Mesendoderm (in vitro differentiated cells): Measurements from ENCODE around the gene MAGEC1.

Source experiments
- DNase-seq: peaks from one replicate; pipeline ENCODE4 v3.0.0; 2013
- H2AK5ac ChIP-seq: 2 replicates; pipeline ENCODE4 v1.6.1; 2013; ENCODE audit warnings: low read length, inconsistent platforms
- H2BK120ac ChIP-seq: 2 replicates; pipeline ENCODE4 v1.6.1; 2013; ENCODE audit warnings: low read depth, mild to moderate bottlenecking, low read length, moderate library complexity, mixed read lengths
- H2BK15ac ChIP-seq: replicated peaks from 2 replicates; pipeline ENCODE4 v1.6.1; 2013; ENCODE audit warnings: low read depth, mild to moderate bottlenecking, moderate library complexity
- H2BK5ac ChIP-seq: 2 replicates; pipeline ENCODE4 v1.6.1; 2013; ENCODE audit warnings: low read length, inconsistent platforms
- H3K18ac ChIP-seq: 2 replicates; pipeline ENCODE4 v1.6.1; 2013; ENCODE audit warnings: mild to moderate bottlenecking, low read length, mixed read lengths
- H3K23ac ChIP-seq: one replicate; pipeline ENCODE4 v1.6.1; 2013; ENCODE audit warnings: low read length
- H3K27ac ChIP-seq: 2 replicates; pipeline ENCODE4 v1.5.1; 2013; ENCODE audit warnings: low read depth, mild to moderate bottlenecking, inconsistent platforms, low read length, moderate library complexity
- H3K27me3 ChIP-seq: 2 replicates; pipeline ENCODE4 v1.6.1; 2013; ENCODE audit warnings: low read length, control low read depth, mild to moderate bottlenecking, inconsistent platforms; ENCODE audit not compliant: insufficient read depth, poor library complexity
- H3K36me3 ChIP-seq: 2 replicates; pipeline ENCODE4 v1.6.1; 2013; ENCODE audit warnings: low read length, inconsistent platforms; ENCODE audit not compliant: control insufficient read depth, insufficient read depth
- H3K4ac ChIP-seq: one replicate; pipeline ENCODE4 v1.6.1; 2013; ENCODE audit warnings: low read depth, mild to moderate bottlenecking, low read length, moderate library complexity
- H3K4me1 ChIP-seq: 2 replicates; pipeline ENCODE4 v1.6.1; 2013; ENCODE audit warnings: low read depth, low read length, inconsistent platforms; ENCODE audit not compliant: control insufficient read depth
- H3K4me2 ChIP-seq: 2 replicates; pipeline ENCODE4 v1.6.1; 2013; ENCODE audit warnings: low read length
- H3K4me3 ChIP-seq: 2 replicates; pipeline ENCODE4 v1.5.1; 2013; ENCODE audit warnings: mild to moderate bottlenecking, low read length
- H3K56ac ChIP-seq: one replicate; pipeline ENCODE4 v1.6.1; 2013; ENCODE audit warnings: low read length
- H3K79me1 ChIP-seq: 2 replicates; pipeline ENCODE4 v1.6.1; 2013; ENCODE audit warnings: low read length, inconsistent platforms
- H3K79me2 ChIP-seq: 2 replicates; pipeline ENCODE4 v1.6.1; 2013; ENCODE audit warnings: mild to moderate bottlenecking, low read length; ENCODE audit not compliant: control insufficient read depth, insufficient read depth
- H3K9ac ChIP-seq: 2 replicates; pipeline ENCODE4 v1.6.1; 2013; ENCODE audit warnings: low read length, inconsistent platforms
- H4K5ac ChIP-seq: one replicate; pipeline ENCODE4 v1.6.1; 2013; ENCODE audit warnings: low read length
- H4K8ac ChIP-seq: one replicate; pipeline ENCODE4 v1.6.1; 2013; ENCODE audit warnings: low read depth, mild to moderate bottlenecking, control low read depth, low read length, moderate library complexity
- WGBS: extraction: QIAGEN DNeasy Blood & Tissue Kit; methylation state at CpG from one replicate; pipeline ENCODE4 v1.1.7; 2013; ENCODE audit warnings: low lambda C conversion rate, missing lambda C conversion rate; ENCODE audit not compliant: insufficient coverage; ENCODE audit errors: extremely low coverage; 5-methylcytosine and 5-hydroxymethylcytosine counted together

Gene MAGEC1

DNA sequence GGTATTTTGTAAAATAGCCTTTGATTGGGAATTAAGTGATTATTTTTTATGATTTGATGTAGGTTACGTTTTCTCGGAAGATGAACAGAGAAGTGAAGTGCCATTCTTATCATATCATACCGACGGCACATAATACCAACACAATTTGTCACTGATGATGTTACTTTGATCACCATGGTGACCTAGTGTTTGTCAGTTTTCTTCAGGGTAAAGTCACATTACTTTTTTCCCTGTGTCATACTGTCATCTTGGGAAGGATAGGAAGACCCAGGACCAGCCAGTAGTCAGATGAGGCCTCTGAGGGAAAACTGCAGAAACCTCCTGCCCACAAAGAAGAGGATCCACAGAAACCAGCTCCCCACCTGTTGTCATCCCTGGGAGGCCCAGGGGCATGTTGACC is 1.3 kb upstream of the MAGEC1 start:
- Histone ChIP-seq H3K56ac (no peak overlapping the region), H3K79me2 (no peaks in the 10 kb centered on the region), H2BK120ac (no peak overlapping the region), H2BK15ac (no peak overlapping the region), H3K4me1 (no peaks in the 10 kb centered on the region), H2AK5ac (no peak overlapping the region), H3K18ac (no peak overlapping the region), H3K23ac (no peak overlapping the region), H3K4ac (no peak overlapping the region), H4K5ac (no peak overlapping the region), H3K79me1 (no peaks in the 10 kb centered on the region), H3K4me2 (no peak overlapping the region), H3K9ac (no peak overlapping the region), H4K8ac (no peak overlapping the region), H3K27me3 (no peaks in the 10 kb centered on the region), H3K36me3 (no peaks in the 10 kb centered on the region), H2BK5ac (no peak overlapping the region), H3K27ac (no peak overlapping the region), H3K4me3 (no peak overlapping the region)
- DNase-seq = peak; percentile 0
- no CpG with 5 or more reads among the region's 4 CpGs for WGBS

GRCh38 chrX:141904262-141904661 is 568 bp downstream of the MAGEC1 start:
- Histone ChIP-seq H3K23ac (no peak overlapping the region), H2BK5ac (no peak overlapping the region), H2BK120ac (no peak overlapping the region), H3K36me3 (no peaks in the 10 kb centered on the region), H3K4me1 (no peaks in the 10 kb centered on the region), H3K79me1 (no peaks in the 10 kb centered on the region), H3K79me2 (no peaks in the 10 kb centered on the region), H3K27ac (no peak overlapping the region), H2BK15ac (no peak overlapping the region), H3K4me2 (no peak overlapping the region), H4K5ac (no peak overlapping the region), H3K56ac (no peak overlapping the region), H3K4ac (no peak overlapping the region), H3K18ac (no peak overlapping the region), H4K8ac (no peak overlapping the region), H3K4me3 (no peak overlapping the region), H3K27me3 (no peaks in the 10 kb centered on the region), H3K9ac (no peak overlapping the region), H2AK5ac (no peak overlapping the region)
- DNase-seq = no peak
- no CpG with 5 or more reads among the region's 6 CpGs for WGBS

DNA sequence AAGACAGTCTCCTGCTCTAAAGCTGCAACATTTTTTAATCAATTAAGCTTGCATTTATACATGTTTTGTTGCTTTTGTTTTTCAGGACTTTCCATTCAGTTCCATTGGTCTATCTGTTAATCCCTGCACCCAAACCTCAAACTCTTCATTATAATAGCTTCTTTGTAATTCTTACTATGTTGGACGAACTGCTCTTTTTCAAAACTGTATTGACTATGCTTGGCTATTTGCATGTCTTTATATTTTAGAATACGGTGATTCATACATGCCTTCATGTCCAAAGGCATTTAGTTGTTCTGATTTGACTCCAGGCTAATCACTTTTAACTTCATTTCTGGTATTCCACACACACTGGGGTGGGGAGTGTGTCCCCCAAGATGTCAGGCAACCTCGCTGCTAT is 14.1 kb downstream of the MAGEC1 start:
- Histone ChIP-seq H2BK5ac (no peak overlapping the region), H3K4me1 (no peaks in the 10 kb centered on the region), H2AK5ac (no peak overlapping the region), H3K4me2 (no peak overlapping the region), H4K5ac (no peak overlapping the region), H3K27ac (no peak overlapping the region), H2BK120ac (no peak overlapping the region), H3K36me3 (no peaks in the 10 kb centered on the region), H3K56ac (no peak overlapping the region), H3K4ac (no peak overlapping the region), H3K27me3 (no peaks in the 10 kb centered on the region), H4K8ac (no peak overlapping the region), H2BK15ac (no peak overlapping the region), H3K79me1 (no peaks in the 10 kb centered on the region), H3K18ac (no peak overlapping the region), H3K79me2 (no peaks in the 10 kb centered on the region), H3K9ac (no peak overlapping the region), H3K4me3 (no peak overlapping the region), H3K23ac (no peak overlapping the region)
- DNase-seq = no peak
- WGBS = no CpG with 5 or more reads among the region's 3 CpGs

DNA sequence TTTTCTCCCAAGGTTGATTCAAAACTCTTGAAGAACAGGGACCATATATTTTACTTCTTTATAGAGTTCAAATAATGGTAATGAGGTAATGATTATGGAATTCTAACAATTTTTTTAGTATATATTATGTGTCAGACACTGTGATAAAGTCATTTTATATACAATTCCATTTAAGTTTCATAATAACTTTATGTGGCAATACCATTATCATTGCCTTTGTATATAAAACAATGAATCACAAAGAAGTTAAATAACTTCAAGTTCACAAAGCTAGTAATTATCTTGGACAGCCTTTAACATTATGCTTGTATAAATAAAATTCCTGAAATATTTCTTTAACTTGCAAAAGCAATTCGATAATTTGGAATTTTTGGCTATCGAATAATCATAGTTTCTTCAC is 20.6 kb downstream of the MAGEC1 start:
- Histone ChIP-seq H2BK15ac (no peak overlapping the region), H3K4me2 (no peak overlapping the region), H3K27me3 (no peaks in the 10 kb centered on the region), H3K23ac (no peak overlapping the region), H3K36me3 (no peaks in the 10 kb centered on the region), H3K56ac (no peak overlapping the region), H4K5ac (no peak overlapping the region), H3K27ac (no peak overlapping the region), H2BK120ac (no peak overlapping the region), H3K79me2 (no peaks in the 10 kb centered on the region), H3K18ac (no peak overlapping the region), H3K4ac (no peak overlapping the region), H4K8ac (no peak overlapping the region), H3K4me1 (no peaks in the 10 kb centered on the region), H3K9ac (no peak overlapping the region), H2AK5ac (no peak overlapping the region), H3K4me3 (no peak overlapping the region), H3K79me1 (no peaks in the 10 kb centered on the region), H2BK5ac (no peak overlapping the region)
- no CpG with 5 or more reads among the region's 2 CpGs for WGBS
- DNase-seq = no peak

DNA sequence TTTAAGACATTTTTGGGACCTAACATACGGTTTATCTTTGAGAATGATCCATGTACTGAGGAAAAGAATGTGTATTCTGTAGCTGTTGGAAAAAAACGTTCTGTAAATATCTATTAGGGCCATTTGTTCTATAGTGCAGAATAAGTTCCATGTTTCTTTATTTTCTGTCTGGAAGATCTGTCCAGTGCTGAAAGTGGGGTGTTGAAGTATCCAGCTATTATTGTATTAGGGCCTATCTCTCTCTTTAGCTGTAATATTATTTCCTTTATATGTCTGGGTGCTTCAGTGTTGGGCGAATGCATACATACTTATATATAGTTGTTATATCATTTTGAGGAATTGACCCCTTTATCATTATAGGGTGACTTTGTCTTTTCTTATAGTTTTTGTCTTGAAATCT is 24.7 kb downstream of the MAGEC1 start:
- no peak overlapping the region for H4K5ac ChIP-seq
- WGBS = no CpG with 5 or more reads among the region's 3 CpGs
- no peak overlapping the region for H3K27ac ChIP-seq
- no peaks in the 10 kb centered on the region for H3K79me2 ChIP-seq
- no peaks in the 10 kb centered on the region for H3K4me1 ChIP-seq
- no peaks in the 10 kb centered on the region for H3K36me3 ChIP-seq
- H2BK120ac ChIP-seq = no peak overlapping the region
- no peak overlapping the region for H3K4me3 ChIP-seq
- no peak overlapping the region for H3K18ac ChIP-seq
- DNase-seq = no peak
- no peak overlapping the region for H4K8ac ChIP-seq
- no peak overlapping the region for H2AK5ac ChIP-seq
- no peak overlapping the region for H3K56ac ChIP-seq
- H3K23ac ChIP-seq = no peak overlapping the region
- no peak overlapping the region for H2BK5ac ChIP-seq
- H2BK15ac ChIP-seq = no peak overlapping the region
- no peak overlapping the region for H3K9ac ChIP-seq
- H3K4ac ChIP-seq = no peak overlapping the region
- H3K79me1 ChIP-seq = no peaks in the 10 kb centered on the region
- H3K4me2 ChIP-seq = no peak overlapping the region
- H3K27me3 ChIP-seq = no peaks in the 10 kb centered on the region

GRCh38 chrX:141934059-141934641 is 30.5 kb downstream of the MAGEC1 start:
- Histone ChIP-seq H3K4me3 (no peak overlapping the region), H3K27me3 (no peaks in the 10 kb centered on the region), H4K5ac (no peak overlapping the region), H2AK5ac (no peak overlapping the region), H3K18ac (no peak overlapping the region), H3K4me1 (no peaks in the 10 kb centered on the region), H4K8ac (no peak overlapping the region), H3K79me2 (no peaks in the 10 kb centered on the region), H3K36me3 (no peaks in the 10 kb centered on the region), H3K9ac (no peak overlapping the region), H3K27ac (no peak overlapping the region), H3K79me1 (no peaks in the 10 kb centered on the region), H3K56ac (no peak overlapping the region), H3K4ac (no peak overlapping the region), H3K23ac (no peak overlapping the region), H2BK5ac (no peak overlapping the region), H3K4me2 (no peak overlapping the region), H2BK15ac (no peak overlapping the region), H2BK120ac (no peak overlapping the region)
- WGBS = no CpG with 5 or more reads among the region's 2 CpGs
- DNase-seq = no peak
